Measurements from ENCODE around the gene LRRC18. TPM values are rescaled to one million over a fixed set of nuclear protein-coding genes. Genes with fewer than 3 reads are reported as not detected.

LRRC18 gene
- total RNA-seq, 1 experiment from 2014 or later, result not detected

GRCh38 chr10:48982584-48982983 is 42.9 kb upstream of the LRRC18 start:
- H2AFZ ChIP-seq (ENCODE audit: low read length), result no peak overlapping the region
- no CpG with 5 or more reads among the region's 5 CpGs for WGBS (ENCODE audit: extremely low coverage, insufficient read length, low lambda C conversion rate)

More at GRCh38 chr10:48982584-48982983, 42.9 kb upstream of the LRRC18 start:
- no peak for DNase-seq
- Mint-ChIP-seq H3K27ac (no peak overlapping the region), H3K9me3 (no peaks in the 10 kb centered on the region), H3K4me3 (no peak overlapping the region), H3K27me3 (ENCODE audit: low read depth) (0 out of 2 replicates have a peak, but pooled peaks cover 1% of the 10 kb centered on the region), H3K4me1 (no peaks in the 10 kb centered on the region), H3K36me3 (ENCODE audit: insufficient read depth in 1 of 3, low read depth in 3 of 3) (no peaks in the 10 kb centered on the region)
- Histone ChIP-seq H3K4me1 (ENCODE audit: insufficient read depth, low read length) (no peaks in the 10 kb centered on the region), H3K23me2 (ENCODE audit: insufficient read length, low read depth, low read length, poor library complexity, severe bottlenecking) (no peaks in the 10 kb centered on the region), H3K27me3 (ENCODE audit: insufficient read depth, low read length) (no peaks in the 10 kb centered on the region), H2BK120ac (ENCODE audit: low read depth, low read length, poor library complexity, severe bottlenecking) (no peak overlapping the region), H3K18ac (ENCODE audit: insufficient read length, low read depth, low read length) (no peak overlapping the region), H4K91ac (ENCODE audit: insufficient read length, low read depth, low read length) (no peak overlapping the region), H4K20me1 (ENCODE audit: control insufficient read depth, insufficient read depth, insufficient read length) (no peaks in the 10 kb centered on the region), H3K56ac (ENCODE audit: insufficient read length, low read depth, low read length) (no peak overlapping the region), H2BK5ac (ENCODE audit: insufficient read length, low read length) (no peak overlapping the region), H3K4ac (ENCODE audit: low read depth, low read length) (no peak overlapping the region), H3K27ac (ENCODE audit: insufficient read length, low read depth, low read length) (no peak overlapping the region), H3K79me1 (ENCODE audit: insufficient read depth, low read depth, low read length, poor library complexity, severe bottlenecking) (no peaks in the 10 kb centered on the region), H2BK12ac (ENCODE audit: insufficient read length, low read depth, low read length) (no peak overlapping the region), H3K23ac (ENCODE audit: insufficient read length, low read depth, low read length) (no peak overlapping the region), H3K14ac (ENCODE audit: insufficient read depth, low read length) (no peak overlapping the region), H3K9ac (ENCODE audit: extremely low read depth, insufficient read length, low read length) (no peak overlapping the region), H2AK5ac (ENCODE audit: insufficient read length, low read length) (no peak overlapping the region), H3T11ph (ENCODE audit: low read length) (no peak overlapping the region), H2BK15ac (ENCODE audit: low read depth, low read length) (no peak overlapping the region), H2BK20ac (ENCODE audit: low read depth, low read length, poor library complexity, severe bottlenecking) (no peak overlapping the region), H3K4me2 (ENCODE audit: insufficient read depth, insufficient read length, low read length) (no peak overlapping the region), H3K9me3 (ENCODE audit: control insufficient read depth, low read depth, low read length) (no peaks in the 10 kb centered on the region), H4K8ac (replicated peaks; ENCODE audit: insufficient read length, low read depth, low read length) (no peak overlapping the region), H4K5ac (ENCODE audit: insufficient read length, low read depth, low read length) (no peak overlapping the region), H3K79me2 (ENCODE audit: insufficient read depth, low read length) (no peaks in the 10 kb centered on the region)
- TF ChIP-seq, protein P1, sequence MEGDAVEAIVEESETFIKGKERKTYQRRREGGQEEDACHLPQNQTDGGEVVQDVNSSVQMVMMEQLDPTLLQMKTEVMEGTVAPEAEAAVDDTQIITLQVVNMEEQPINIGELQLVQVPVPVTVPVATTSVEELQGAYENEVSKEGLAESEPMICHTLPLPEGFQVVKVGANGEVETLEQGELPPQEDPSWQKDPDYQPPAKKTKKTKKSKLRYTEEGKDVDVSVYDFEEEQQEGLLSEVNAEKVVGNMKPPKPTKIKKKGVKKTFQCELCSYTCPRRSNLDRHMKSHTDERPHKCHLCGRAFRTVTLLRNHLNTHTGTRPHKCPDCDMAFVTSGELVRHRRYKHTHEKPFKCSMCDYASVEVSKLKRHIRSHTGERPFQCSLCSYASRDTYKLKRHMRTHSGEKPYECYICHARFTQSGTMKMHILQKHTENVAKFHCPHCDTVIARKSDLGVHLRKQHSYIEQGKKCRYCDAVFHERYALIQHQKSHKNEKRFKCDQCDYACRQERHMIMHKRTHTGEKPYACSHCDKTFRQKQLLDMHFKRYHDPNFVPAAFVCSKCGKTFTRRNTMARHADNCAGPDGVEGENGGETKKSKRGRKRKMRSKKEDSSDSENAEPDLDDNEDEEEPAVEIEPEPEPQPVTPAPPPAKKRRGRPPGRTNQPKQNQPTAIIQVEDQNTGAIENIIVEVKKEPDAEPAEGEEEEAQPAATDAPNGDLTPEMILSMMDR (conservative IDR thresholded peaks at IDR 0.05), result no peak

Measured in H9 (cell line).